HG02973 (cell line): ENCODE results near the gene CKAP4.
"Not testable (repeated sequence)": the region's sequence is repeated elsewhere in the genome, so short reads cannot be mapped to it uniquely, and the experiment has no call there.

Experiments
- ATAC-seq: cut with Tn5 transposase; IDR thresholded peaks from one replicate; pipeline ENCODE4 v1.9.1; 2021; ENCODE audit warnings: moderate library complexity; ENCODE audit not compliant: unreplicated experiment

CKAP4 gene

DNA sequence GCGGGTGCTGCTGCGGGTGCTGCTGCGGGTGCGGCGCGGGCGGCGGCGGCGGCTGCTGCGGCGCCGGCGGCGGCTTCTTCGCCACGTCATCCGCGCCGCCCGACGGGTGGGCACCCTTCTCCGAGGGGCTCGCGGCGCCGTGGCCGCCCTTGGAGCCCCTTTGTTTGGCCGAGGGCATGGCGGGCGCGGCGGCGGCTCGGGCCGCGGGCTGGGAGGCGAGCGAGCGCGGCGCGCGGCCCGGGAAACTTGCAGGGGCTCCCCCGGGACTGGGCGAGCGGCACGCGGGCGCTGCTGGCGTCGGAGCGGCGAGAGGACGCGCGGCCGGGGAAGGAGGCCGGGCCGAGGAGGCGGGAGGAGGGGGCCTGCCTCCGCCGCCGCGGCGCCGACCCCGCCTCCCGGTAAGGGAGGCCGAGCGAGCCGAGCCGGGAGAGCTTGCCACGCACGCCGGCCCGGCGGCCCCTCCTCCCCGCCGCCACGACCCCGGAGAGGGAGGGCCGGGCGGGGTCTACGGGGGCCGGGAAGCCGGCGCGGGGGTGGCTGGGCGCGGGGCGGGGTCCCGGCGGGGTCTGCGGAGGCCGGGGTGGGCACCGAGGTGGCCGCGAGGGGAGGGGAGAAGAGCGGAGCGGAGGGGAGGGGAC is at the start of gene CKAP4:
Gene CKAP4 (minus strand): TSS at position 347 of the 638 bp plus-strand sequence. CDS start 169 bp downstream, at position 178.
- peak; percentile 39 for ATAC-seq

DNA sequence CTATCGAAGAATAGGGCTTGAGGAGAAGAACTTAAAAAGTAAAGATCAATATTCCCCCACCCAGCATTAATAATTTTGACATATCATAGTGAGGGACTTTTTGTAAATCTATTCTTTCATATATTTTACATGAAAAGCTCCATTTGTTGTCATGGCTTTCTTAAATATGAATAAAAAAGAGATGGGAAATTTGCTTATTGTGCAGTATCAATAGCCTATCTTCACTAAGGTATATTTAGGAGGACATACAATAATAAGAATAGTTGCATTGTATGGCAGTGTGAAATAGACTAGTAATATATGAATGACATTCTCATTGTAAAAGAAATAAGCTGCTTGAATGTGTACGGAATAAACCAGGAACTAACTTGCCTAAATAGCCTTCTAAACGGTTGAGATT is 49.3 kb upstream of the CKAP4 start:
- no peak for ATAC-seq

- no peak for ATAC-seq
Measured at GRCh38 chr12:106296179-106296877, 48.5 kb upstream of the CKAP4 start.

- no peak for ATAC-seq
Measured at GRCh38 chr12:106292339-106292738, 44.5 kb upstream of the CKAP4 start.

DNA sequence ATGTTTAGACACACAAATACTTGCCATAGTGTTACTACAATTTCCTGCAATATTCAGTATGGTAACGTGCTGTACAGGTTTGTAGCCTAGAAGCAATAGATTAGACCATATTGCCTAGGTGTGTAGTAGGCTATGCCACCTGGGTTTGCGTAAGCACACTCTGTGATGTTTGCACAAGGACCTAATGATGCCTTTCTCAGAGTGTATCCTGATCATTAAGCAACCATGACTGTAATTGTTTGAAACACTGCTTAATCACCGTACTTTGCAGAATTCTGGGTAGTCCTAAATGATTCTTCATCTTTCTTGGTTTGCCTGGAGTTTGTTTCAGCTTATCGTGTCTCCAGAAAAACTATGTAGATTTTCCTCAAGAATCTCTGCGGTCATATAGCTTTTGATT is 43.5 kb upstream of the CKAP4 start:
- no peak for ATAC-seq

DNA sequence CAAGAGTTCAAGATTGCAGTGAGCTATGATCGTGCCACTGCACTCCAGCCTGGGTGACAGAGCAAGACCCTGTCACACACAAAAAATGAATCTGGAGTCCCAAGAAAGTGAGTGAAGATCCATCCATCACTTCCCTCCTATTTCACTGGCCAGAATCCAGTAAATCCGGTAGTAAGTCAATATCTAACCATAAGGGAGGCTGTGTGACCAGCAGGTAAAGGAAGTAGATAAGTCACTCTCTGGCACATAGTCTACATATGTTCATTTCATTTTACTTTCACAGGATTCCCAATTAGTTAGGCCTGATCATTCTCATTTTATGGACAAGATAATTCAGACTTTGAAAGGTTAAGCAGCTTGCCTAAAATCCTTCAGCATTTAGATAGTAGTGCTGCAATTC is 42.8 kb upstream of the CKAP4 start:
- ATAC-seq = no peak

- ATAC-seq = no peak
Measured at GRCh38 chr12:106289196-106289681, 41.4 kb upstream of the CKAP4 start.

DNA sequence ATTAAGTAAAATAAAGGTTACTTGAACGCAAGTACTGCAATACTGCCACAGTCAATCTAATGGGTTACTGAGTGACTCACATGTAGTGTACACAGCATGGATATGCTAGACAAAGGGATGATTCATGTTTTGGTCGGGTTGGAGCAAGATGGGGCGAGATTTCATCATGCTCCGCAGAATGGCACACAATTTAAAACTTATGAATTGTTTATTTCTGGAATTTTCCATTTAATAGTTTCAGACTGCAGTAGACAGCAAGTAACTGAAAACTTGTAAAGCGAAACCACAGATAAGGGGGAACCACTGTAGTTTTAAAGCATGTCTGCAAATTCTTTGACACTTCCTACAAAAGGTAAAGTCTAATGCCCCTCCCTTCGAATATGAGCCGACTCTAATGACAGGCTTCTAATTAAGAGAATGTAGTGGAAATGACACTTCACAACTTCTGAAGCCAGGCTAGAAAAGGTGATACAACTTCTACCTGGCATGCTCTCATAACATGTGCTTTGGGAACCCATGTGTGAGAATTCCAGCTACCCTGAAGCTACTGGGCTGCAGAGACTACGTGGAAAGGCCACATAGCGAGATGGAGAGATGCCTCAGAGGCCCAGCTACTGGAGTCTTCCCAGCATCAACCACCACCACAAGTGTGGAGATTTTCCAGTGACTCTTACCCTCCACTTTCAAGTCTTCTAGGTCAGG is 40.8 kb upstream of the CKAP4 start:
- ATAC-seq = no peak

- ATAC-seq = no peak
Measured at GRCh38 chr12:106288101-106288493, 40.3 kb upstream of the CKAP4 start.

DNA sequence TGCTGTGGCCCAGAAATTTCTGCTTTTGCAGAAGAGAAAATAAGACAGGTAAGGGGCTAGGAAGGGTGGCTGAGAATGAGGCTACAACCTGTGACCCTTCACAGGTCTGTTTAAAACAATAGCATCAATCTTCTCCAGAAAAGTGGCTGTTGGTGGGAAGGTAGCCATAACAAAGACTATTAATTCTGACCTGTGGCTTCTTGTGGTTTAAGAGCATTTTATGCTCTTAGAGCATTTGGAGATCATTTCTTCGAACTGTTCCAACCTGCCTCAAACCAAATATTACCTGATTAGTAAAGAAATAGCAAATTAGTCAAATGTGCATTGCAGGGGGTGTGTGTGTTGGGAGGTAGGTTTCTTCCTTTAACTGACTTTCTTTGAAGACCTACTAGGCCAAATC is 39.5 kb upstream of the CKAP4 start:
- no peak for ATAC-seq

- not testable (repeated sequence) for ATAC-seq
Measured at GRCh38 chr12:106286576-106287162, 38.8 kb upstream of the CKAP4 start.

- ATAC-seq = no peak
Measured at GRCh38 chr12:106285982-106286381, 38.2 kb upstream of the CKAP4 start.

DNA sequence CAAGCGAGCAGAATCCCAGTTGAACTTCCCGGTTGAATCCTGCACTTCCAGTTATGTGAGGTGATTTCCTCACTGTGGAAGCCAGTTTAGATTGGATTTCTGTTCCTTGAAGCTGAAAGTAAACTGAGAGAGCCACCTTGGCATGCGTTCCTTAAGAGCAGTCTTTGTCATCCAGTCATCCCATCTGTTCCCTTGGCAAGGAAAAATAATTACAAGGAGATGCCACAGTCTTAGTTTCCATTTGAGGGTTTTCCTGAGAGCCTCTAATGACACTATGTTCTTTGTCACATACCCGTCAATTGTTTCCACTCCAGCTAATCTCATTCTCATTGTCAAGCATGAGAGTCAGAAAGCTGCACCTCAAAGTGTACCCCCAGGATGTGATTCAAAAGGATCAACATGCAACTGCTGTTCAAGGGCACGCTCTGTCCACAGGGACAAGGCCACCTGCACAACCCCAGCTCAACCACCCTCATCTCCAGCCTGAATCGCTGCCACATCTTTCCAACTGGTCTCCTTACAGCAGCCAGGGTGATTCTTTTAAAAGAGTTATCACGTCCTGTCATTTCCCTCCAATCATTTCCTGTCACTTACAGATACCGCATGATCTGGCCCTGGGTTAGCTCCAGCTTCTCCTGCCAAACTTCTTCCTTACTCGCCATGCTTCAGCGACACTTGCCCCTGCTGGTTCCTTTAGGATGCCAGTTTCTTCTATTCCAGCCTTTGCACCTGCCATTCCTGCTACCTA is 36.7 kb upstream of the CKAP4 start:
- ATAC-seq = no peak

- ATAC-seq = no peak
Measured at GRCh38 chr12:106282457-106283097, 34.8 kb upstream of the CKAP4 start.

DNA sequence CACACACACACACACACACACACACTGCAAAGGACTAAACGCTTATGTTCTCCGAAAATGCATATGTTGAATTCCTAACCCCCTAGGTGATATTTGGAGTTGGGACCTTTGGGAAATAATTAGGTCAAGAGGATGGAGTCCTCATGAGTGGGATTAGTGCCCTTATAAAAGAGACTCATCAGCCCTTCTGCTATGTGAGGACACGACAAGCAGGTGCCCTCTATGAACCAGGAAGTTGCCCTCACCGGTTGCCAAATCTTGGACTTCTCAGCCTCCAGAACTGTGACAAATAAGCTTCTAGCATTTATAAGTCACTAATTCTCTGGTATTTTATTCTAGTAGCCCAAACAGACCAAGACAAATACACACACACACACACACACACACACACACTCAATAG is 34.0 kb upstream of the CKAP4 start:
- ATAC-seq = no peak

- ATAC-seq = no peak
Measured at GRCh38 chr12:106281056-106281782, 33.4 kb upstream of the CKAP4 start.

GRCh38 chr12:106280106-106280505 is 32.3 kb upstream of the CKAP4 start:
- ATAC-seq = no peak

DNA sequence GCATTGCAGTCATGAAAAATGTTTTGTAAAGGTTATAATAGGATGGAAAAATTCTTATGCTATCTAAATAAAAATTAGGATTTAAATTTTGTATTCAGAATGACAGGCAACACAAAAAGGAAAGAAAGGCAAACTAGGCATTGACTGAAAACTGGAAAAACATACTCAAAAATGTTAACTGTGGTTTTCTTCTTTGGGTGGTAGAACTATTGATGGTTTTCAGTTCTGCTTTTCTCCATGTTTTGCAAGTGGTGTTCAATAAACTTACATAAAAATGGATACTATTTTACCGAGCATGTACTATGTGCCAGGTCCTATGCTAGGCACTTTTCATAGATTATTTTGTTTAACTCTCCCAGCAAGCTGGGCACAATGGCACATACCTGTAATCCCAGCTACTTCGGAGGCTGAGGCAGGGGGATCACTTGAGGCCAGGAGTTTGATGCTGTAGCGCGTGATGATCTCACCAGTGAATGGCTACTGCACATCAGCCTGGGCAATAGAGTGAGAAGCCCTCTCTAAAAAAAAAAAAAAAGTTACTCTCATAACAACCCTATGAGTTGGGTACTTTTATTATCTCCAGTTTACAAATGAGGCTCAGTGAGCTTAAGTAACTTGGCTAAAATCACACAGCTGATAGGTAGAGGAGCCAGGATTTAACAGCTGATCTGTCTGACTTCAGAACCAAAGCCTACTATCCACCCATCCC is 28.4 kb upstream of the CKAP4 start:
- peak; percentile 68 for ATAC-seq

DNA sequence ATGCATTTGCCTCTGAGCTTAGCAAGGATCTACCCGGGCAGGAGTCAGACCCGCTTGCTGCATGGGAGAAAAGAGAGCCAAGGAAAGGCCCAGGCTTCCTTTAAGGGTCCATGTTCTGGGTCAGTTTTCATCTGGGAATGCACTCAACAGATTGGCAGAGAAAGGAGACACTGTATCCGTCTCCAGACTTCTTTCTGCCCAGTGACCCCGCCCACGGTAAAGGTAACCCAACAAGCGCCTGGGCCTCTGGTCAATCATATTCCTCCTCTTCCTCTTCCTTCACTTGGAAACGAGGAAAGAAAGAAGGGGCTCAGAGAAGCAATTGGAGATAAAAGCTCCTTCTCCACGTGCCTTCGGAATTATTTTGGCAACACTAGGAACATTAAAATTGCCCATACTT is 27.6 kb upstream of the CKAP4 start:
- ATAC-seq = no peak
